HG02943 (cell line): ENCODE data around the gene ARID3A.
A peak's percentile ranks its signal among the peaks of the same experiment; 100 is the strongest.
"Not testable (repeated sequence)": the region's sequence is repeated elsewhere in the genome, so short reads cannot be mapped to it uniquely, and the experiment has no call there.

Experiments
- ATAC-seq: cut with Tn5 transposase; IDR thresholded peaks from one replicate; pipeline ENCODE4 v1.9.1; 2021; ENCODE audit warnings: mild to moderate bottlenecking, low read depth, moderate library complexity; ENCODE audit not compliant: unreplicated experiment

The ARID3A gene

DNA sequence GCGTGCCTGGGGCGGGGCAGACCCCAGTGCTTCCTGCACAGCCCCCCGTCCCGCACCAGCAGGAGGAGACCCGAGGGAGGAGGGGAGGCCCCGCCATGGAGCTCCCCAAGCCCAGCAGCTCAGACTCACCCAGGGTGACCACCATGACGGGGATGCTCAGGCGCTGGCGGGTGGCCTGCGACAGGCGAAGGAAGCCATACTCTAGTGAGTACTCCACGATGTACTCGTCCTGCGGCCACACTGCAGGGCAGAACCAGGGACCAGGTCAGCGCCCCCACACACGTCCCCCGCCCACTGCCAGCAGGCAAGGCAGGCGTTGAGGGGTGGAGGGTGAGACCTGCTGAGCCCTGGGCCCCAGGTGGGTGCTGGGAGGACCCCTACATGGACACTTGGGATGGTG, 86.5 kb downstream of the ARID3A start:
- no peak for ATAC-seq

DNA sequence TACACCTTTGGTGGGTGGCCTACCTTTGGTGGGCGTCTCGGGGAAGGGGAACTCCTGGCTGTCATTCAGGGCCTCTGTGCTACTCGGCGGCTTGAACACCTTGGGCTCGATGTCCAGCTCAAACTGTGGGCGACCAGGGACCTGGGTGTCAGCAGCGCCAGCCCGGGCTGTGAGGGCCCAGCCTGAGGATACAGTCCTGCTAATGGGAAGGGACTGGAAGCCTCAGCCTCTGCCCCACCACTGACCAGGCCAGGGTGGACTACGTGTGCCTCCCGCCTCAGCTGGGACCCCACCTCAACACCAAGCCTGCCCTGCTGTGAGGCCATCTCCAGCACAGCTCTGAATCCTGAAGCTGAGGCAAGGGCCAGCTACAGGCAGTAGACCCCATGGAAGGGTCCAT, 87.4 kb downstream of the ARID3A start:
- ATAC-seq, result no peak

DNA sequence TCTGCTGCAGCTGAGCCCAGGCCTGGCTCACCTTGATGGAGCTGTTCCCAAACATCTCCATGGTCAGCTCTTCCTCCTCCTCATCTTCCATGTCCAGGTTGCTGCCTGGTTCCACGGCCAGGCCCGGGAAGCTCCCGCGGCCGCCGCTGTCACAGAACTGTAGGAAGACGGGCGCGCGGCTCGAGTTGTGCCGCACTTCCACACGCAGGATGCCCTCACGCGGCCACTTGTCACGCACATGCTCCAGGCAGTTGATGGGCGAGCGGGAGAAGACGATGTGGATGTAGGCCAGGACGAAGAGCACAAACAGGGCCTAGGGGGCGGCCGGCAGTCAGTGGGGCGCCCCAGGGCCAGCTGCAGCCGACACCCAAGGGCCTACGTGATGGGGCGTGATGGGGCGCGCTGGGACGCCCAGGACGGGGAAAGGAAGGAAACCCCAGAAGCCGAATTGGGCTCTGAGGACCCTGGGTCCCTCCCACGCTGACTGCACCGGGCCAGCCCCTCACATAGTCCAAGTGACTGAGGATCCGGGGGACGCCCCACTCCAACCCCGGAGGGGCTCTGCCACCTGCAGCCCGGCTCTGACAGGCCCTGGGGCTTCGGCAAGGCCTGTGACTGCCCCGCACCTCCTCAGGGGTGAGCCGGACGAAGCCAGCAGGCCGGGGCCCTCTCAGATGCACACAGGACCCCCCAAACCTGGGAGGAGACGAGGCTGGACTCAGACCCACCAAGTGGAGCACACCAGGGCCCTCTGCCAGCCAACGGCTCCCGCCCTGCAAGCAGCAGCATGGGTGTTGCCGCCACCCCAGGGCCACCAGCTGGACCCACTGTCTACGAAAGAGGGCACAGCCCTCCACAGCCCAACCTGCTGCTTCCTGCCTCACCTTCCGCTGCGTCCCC, 88.6 kb downstream of the ARID3A start:
- ATAC-seq, result no peak

DNA sequence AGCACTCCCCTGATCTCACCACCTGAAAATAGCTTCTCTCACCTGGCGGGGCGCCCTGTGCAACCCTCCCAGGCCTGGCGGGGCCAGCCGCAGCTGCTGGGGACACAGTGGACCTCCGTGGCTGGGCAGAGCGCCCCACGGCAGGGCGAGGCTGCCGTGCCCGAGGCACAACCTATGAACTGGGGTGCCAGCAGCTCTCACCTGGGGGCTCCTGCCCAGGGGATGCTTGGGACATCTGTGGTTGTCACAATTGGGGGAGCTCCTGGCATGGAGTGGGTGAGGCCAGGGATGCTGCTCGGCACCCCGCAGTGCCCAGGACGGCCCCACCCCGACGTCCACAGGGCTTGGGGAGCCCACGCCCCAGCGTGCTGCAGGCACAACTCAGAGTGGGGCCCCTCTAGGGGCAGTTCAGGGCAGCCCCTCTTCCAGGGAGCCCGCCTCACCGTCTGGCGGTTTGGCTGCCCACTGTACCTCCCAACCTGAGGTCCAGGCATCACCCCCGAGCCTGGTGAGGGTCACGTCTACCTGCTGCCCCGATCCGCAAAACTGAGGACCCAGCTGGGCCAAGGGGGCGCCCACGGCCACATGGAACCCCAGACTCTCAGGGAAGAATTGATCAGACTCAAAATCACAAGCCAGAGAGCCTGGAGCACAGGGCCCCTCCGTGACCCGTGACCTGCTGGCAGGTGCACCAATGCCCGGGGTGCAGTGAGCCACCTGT, 89.4 kb downstream of the ARID3A start:
- ATAC-seq, result no peak

GRCh38 chr19:1015782-1016646, 90.2 kb downstream of the ARID3A start:
- no peak for ATAC-seq

DNA sequence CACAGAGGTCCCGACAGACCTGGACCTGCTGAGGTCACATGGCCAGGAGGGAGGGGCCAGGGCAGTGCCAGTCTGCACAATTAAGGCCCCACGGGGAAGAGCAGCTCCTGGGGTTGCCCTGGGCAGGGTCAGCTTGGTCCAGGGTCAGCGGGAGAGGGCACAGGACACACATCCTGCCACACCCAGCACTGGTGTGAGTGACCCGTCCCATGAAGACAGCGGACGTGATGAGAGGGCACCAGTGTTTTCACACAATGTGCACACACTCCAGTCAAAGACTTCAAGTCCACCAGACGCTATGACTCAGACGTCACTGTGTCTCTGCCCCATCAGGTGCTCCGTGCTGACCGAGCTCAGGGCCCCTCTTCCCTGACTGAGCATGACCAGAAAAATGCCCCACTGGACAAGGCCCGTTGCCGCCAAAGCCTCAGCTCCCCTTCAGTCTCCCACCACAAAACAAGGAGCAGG, 90.8 kb downstream of the ARID3A start:
- no peak for ATAC-seq

DNA sequence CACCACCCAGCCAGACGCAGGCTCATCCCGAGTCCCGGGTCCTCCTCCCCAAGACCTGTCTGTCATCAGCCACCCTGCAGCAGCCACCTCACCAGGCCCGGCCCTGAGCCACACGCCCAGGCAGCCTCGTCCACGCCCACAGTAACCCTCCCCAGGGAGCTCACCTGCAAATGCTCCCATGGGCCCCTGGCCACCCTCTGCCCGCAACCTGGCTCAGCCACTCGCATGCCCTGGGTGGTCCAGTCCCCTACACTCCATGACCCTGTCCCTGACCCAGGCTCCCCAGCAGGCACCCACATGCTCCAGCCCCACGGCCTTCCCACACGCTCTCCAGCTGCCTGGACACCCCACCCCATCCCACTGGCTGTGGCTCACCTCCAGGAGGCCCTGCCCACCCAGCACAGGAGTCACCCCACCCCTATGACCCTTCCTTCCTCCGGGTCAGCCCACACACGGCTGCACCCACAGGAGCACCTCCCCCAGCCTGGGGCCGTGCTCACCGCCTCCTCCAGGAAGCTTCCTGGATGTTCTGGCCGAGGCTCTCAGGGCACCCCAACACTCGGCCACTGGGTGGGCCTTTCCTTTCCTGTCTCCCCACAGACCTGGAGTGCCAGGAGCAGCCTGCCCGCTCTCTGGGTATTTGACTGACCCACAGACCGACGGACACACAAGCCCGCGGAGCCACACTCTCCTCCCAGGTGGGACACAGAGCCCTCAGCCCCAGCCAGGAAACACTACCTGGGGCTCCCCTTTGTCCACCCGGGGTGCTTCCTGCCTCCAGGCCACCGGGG, 91.5 kb downstream of the ARID3A start:
- ATAC-seq, result no peak

DNA sequence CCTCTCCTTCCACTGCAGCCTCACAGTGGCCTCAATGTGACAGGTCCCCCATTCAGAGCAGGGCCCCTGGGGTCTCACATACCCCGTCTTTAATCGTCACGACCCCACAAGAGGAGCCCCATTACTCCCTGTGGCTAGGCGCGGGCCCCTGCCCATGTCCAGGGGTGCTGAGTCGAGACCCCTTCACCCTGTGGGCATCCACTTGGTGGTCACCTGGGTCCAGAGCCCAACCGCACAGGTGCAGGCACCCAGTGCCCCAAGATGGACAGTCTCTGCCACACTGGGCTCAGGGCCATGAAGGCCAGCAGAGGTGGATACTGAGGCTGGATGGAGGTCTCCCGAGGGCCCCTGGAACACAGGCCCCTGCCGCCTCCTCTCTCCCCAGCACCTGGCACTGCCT, 92.1 kb downstream of the ARID3A start:
- no peak for ATAC-seq

GRCh38 chr19:1018393-1018792, 92.6 kb downstream of the ARID3A start:
- ATAC-seq, result no peak

GRCh38 chr19:1018932-1019615, 93.2 kb downstream of the ARID3A start:
- ATAC-seq, result no peak

- ATAC-seq, result no peak
Observed at GRCh38 chr19:1019616-1019961, 93.8 kb downstream of the ARID3A start.

DNA sequence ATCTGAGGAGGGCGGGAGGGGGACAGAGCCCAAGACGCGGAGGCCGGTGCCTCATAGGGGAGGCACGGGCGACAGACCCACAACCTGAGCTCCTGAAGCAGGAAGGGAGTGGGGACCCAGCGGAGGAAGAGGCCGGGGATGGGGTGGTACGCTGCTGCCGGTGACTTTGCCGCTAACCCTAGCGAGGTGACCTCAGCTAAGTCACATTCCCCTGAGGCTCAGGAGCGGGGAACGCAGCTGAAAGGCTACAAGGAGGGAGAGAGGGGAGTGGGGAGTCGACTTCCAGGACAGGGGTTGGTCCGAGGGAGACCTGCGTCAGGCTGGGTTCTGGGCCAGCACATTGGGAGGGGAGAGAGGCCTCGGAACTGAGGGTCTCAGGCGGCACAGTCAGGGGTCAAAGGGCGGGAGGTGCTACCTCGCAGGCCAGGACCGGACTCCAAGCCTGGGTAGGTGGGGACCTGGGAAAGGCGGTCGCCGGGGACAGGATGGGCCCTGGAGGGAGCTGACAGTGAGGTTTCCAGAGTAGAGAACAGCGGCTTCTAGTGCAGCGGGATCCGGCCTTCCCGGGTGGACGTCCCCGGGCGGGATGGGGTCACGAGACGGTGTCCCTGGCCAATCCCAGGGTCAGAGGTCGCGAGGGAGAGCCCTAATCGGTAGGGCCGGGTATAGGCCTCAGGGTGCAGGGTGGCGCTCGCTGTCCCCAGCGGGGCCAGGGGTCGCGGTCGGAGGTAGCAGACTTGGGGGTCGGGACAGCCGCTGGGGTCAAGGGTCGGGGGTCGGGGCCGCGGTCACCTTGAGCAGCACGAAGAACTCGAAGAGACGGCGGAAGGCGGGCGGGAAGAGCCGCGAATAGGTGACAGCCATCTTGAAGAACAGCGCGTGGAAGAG, 94.4 kb downstream of the ARID3A start:
- ATAC-seq, result no peak

- ATAC-seq, result peak; percentile 64
Observed at GRCh38 chr19:1020868-1021425, 95.1 kb downstream of the ARID3A start, which contains the start of gene TMEM259. Gene TMEM259, minus strand, starts transcription at chr19:1021123. Its CDS starts 127 bp downstream, at chr19:1020996.

DNA sequence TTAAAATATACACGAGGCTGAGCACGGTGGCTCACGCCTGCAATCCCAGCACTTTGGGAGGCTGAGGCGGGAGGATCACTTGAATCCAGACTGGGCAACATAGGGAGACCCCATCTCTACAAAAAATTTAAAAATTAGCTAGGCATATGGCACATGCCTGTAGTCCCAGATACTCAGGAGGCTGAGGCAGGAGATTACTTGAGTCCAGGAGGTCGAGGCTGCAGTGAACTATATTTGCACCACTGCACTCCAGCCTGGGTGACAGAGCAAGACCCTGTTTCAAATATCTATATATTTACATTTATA, 98.0 kb downstream of the ARID3A start:
- not testable (repeated sequence) for ATAC-seq

DNA sequence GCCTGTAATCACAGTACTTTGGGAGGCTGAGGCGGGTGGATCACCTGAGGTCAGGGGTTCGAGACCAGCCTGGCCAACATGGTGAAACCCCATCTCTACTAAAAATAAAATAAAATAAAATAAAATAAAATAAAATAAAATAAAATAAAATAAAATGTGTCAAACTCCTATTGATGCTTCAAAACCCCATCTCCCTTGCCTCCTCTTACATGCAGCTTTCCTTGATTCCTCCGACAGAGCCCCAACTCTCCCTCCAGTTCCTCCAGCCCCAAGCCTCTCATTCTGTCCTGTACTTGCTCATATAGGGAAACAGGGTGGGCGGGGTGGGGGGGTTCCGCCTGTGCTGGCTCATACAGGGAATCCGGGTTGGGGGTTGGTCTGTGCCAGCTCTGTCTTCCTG, 99.2 kb downstream of the ARID3A start:
- ATAC-seq, result not testable (repeated sequence)
